GM12892 (cell line): Measurements from ENCODE around the gene CREB3L1.

ENCODE experiments used
- POLR2A ChIP-seq: IDR thresholded peaks from 2 replicates; pipeline ENCODE4 v1.6.1; 2011; ENCODE audit warnings: low read depth, low read length, control low read depth
- TAF1 ChIP-seq: IDR thresholded peaks from 2 replicates; pipeline ENCODE4 v1.6.1; 2011; ENCODE audit warnings: low read depth, mild to moderate bottlenecking, control low read depth, low read length, borderline replicate concordance

GRCh38 chr11:46272816-46273427, 4.5 kb upstream of the CREB3L1 start:
- TF ChIP-seq POLR2A (no peak), TAF1 (no peak)
